ENCODE results near the gene LCN15.
"Not testable (repeated sequence)": the region's sequence is repeated elsewhere in the genome, so short reads cannot be mapped to it uniquely, and the experiment has no call there.

The LCN15 gene

DNA sequence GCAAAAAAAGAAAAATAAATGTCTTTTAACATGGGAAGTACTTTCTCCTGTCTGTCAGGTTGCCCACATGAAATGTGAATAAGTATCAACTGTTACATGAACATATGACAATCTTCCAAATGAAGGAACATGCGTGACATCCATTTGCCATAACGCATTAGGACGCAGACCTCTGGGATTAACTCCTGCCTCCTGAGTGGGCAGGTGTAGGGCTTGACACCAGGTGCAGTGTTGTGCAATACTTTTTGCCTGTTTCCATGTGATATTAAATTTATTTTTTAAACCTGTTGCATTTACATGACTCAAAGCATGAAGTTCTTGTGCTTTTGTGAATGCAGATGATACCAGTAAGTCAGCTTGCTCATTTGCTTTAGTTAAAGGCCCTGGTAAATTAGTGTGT, 18.1 kb upstream of the LCN15 start:
- no peak overlapping the region for H3K4me3 ChIP-seq (ENCODE audit: low read length)
- H3K36me3 ChIP-seq (ENCODE audit: control insufficient read depth, insufficient read depth, low read length) = no peaks in the 10 kb centered on the region
- H3K9ac ChIP-seq (ENCODE audit: low read length) = no peak overlapping the region
- H3K4me1 ChIP-seq (ENCODE audit: control insufficient read depth, insufficient read depth, low read length) = no peaks in the 10 kb centered on the region
- no peaks in the 10 kb centered on the region for H3K27me3 ChIP-seq (ENCODE audit: control insufficient read depth, insufficient read depth, low read length)
- no peaks in the 10 kb centered on the region for H3K9me3 ChIP-seq (ENCODE audit: control insufficient read depth, low read length)

DNA sequence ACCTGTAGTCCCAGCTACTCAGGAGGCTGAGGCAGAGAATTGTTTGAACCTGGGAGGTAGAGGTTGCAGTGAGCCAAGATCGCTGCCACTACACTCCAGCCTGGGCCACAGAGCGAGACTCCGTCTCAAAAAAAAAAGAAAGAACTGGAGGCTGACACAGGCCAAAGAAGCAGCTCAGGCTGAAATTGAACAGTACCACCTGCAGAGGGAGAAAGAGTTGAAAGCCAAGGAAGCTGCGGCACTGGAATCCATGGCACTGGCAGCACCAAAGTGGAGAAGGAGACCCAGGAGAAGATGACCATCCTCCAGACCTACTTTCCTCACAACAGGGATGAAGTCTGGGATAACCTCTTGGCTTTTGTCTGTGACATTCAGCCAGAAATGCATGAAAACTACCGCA, 15.5 kb upstream of the LCN15 start:
- no peak overlapping the region for H3K9ac ChIP-seq (ENCODE audit: low read length)
- H3K4me3 ChIP-seq (ENCODE audit: low read length) = no peak overlapping the region
- H3K36me3 ChIP-seq (ENCODE audit: control insufficient read depth, insufficient read depth, low read length) = no peaks in the 10 kb centered on the region
- no peaks in the 10 kb centered on the region for H3K27me3 ChIP-seq (ENCODE audit: control insufficient read depth, insufficient read depth, low read length)
- H3K4me1 ChIP-seq (ENCODE audit: control insufficient read depth, insufficient read depth, low read length) = no peaks in the 10 kb centered on the region
- H3K9me3 ChIP-seq (ENCODE audit: control insufficient read depth, low read length) = no peaks in the 10 kb centered on the region

DNA sequence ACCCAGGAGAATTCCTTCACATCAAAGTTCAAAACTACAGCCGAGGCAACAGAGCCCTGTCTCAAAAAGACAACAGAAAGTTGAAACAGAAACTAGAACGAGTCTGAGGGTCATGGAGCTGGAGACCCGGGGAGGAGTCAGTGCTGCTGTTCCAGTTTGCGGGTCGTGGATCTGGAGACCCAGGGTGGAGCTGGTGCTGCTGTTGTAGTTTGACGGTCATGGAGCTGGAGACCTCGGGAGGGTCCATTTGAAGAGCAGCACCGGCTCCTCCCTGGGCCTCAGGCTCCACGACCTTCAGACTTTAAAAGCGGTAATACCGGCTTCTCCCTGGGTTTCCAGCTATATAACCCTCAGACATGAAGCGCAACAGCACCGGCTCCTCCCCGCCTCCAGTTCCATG, 13.0 kb upstream of the LCN15 start:
- Histone ChIP-seq H3K4me3 (ENCODE audit: low read length) (no peak overlapping the region), H3K4me1 (ENCODE audit: control insufficient read depth, insufficient read depth, low read length) (no peaks in the 10 kb centered on the region), H3K9ac (ENCODE audit: low read length) (no peak overlapping the region), H3K36me3 (ENCODE audit: control insufficient read depth, insufficient read depth, low read length) (no peaks in the 10 kb centered on the region), H3K9me3 (ENCODE audit: control insufficient read depth, low read length) (no peaks in the 10 kb centered on the region), H3K27me3 (ENCODE audit: control insufficient read depth, insufficient read depth, low read length) (no peaks in the 10 kb centered on the region)

DNA sequence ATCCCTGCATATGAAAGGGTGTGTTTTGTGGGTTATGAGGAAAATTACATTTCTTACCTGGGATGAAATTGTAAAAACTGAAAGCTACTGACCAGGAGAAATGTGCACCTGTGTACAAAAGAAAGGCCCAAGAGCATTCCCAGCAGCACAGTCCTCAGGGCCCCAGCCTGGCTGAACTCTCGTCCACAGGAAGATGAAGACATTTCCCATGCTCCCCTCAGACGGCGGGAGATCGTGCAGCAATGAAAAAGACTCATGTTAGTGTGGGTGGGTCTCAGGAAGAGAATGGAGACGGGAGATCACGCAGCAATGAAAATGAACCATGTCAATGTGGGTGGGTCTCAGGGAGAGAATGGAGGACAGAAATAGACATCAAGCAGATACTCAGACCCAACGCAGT, 12.6 kb upstream of the LCN15 start:
- no peak overlapping the region for H3K9ac ChIP-seq (ENCODE audit: low read length)

DNA sequence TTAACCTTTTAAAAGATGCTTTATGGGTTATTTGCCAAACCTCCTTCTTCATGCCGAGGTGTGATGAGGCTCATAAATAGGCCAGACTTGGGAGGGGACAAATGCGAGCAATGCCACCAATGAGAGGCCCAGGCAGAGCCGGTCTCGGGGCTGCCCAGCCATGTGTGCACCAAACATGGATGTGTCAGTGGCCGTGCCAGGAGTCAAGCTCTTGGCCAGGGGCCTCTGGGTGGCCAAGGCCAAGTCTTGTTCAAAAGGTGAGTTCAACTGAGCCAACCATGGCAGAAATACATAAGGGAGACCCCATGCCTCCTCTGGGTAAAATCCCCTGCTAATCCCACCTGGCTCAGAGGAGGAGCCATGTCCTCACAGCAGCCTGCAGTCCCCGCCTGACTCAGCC, 10.9 kb upstream of the LCN15 start:
- Histone ChIP-seq H3K9ac (ENCODE audit: low read length) (no peak overlapping the region), H3K4me3 (ENCODE audit: low read length) (no peak overlapping the region), H3K4me1 (ENCODE audit: control insufficient read depth, insufficient read depth, low read length) (no peaks in the 10 kb centered on the region), H3K36me3 (ENCODE audit: control insufficient read depth, insufficient read depth, low read length) (no peaks in the 10 kb centered on the region), H3K27me3 (ENCODE audit: control insufficient read depth, insufficient read depth, low read length) (no peaks in the 10 kb centered on the region), H3K9me3 (ENCODE audit: control insufficient read depth, low read length) (no peaks in the 10 kb centered on the region)

More for the DNA sequence above, 12.6 kb upstream of the LCN15 start:
- Histone ChIP-seq H3K4me1 (ENCODE audit: control insufficient read depth, insufficient read depth, low read length) (no peaks in the 10 kb centered on the region), H3K9me3 (ENCODE audit: control insufficient read depth, low read length) (no peaks in the 10 kb centered on the region), H3K36me3 (ENCODE audit: control insufficient read depth, insufficient read depth, low read length) (no peaks in the 10 kb centered on the region), H3K4me3 (ENCODE audit: low read length) (no peak overlapping the region), H3K27me3 (ENCODE audit: control insufficient read depth, insufficient read depth, low read length) (no peaks in the 10 kb centered on the region)

DNA sequence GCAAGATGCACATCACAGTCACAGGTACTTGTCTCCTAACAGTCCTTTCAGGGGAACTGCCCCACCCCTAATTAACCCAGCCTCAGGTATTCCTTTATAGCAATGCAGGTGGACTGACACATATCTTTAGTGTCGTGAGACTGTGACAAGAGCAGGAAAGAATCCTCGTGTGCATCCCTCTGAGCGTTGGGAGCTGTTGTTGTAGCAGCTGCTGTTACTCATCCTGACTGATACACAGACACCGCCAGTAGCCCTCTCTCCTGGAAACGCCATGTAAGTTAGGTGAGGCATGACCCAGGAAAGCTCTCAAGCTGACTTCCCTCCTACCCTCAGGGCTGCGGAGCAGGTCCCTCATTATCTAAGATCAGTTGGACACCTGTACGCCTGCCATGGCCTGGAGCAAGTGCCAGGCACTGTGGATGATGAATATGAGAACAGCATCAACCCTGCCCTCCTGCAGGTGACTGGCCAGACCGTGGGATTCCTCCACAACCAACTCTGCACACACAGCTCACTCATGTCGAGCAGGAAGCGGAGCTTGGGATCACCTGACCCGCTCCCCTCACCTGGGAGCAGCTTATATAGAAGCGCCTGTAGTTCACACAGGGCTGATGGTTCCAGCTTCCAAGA, 10.2 kb upstream of the LCN15 start:
- no peak overlapping the region for H3K4me3 ChIP-seq (ENCODE audit: low read length)
- no peaks in the 10 kb centered on the region for H3K9me3 ChIP-seq (ENCODE audit: control insufficient read depth, low read length)
- H3K36me3 ChIP-seq (ENCODE audit: control insufficient read depth, insufficient read depth, low read length) = no peaks in the 10 kb centered on the region

DNA sequence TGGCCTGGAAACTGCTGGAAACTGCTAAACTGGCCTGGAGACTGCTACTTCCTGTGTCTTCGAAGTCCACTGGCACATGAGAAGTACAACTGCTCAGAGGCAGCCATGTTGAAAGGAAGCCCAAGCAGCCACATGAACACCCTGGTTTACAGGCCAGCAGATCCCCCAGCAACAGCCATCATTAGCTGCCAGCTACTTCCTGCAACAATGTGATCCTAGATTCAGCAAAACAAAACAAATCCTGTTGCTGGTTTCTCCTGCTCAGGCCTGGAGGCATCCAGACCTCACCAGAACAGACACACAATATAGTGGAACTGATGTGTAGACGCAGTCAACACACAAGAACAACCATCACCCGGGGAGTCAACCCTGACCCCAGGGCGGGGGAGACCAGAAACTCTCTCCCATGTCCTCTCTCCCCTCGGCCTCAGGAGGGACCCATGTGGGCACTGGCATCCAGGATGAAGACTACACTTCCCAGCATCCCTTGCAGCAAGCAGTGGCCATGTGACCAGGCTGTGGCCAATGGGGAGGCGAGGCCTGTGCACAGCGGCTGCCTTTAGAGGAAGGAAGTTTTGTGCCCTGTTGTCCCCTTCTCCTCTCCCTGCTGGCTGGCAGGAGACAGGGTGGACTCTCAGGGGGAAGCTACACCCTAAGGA, 9.2 kb upstream of the LCN15 start:
- no peaks in the 10 kb centered on the region for H3K27me3 ChIP-seq (ENCODE audit: control insufficient read depth, insufficient read depth, low read length)
- H3K4me3 ChIP-seq (ENCODE audit: low read length) = no peak overlapping the region
- peaks cover 3% of the 10 kb centered on the region for H3K4me1 ChIP-seq (ENCODE audit: control insufficient read depth, insufficient read depth, low read length)
- H3K9ac ChIP-seq (ENCODE audit: low read length) = no peak overlapping the region
- no peaks in the 10 kb centered on the region for H3K36me3 ChIP-seq (ENCODE audit: control insufficient read depth, insufficient read depth, low read length)
- no peaks in the 10 kb centered on the region for H3K9me3 ChIP-seq (ENCODE audit: control insufficient read depth, low read length)

More for the DNA sequence above, 10.2 kb upstream of the LCN15 start:
- no peak overlapping the region for H3K9ac ChIP-seq (ENCODE audit: low read length)
- H3K27me3 ChIP-seq (ENCODE audit: control insufficient read depth, insufficient read depth, low read length) = no peaks in the 10 kb centered on the region
- peaks cover 3% of the 10 kb centered on the region for H3K4me1 ChIP-seq (ENCODE audit: control insufficient read depth, insufficient read depth, low read length)

DNA sequence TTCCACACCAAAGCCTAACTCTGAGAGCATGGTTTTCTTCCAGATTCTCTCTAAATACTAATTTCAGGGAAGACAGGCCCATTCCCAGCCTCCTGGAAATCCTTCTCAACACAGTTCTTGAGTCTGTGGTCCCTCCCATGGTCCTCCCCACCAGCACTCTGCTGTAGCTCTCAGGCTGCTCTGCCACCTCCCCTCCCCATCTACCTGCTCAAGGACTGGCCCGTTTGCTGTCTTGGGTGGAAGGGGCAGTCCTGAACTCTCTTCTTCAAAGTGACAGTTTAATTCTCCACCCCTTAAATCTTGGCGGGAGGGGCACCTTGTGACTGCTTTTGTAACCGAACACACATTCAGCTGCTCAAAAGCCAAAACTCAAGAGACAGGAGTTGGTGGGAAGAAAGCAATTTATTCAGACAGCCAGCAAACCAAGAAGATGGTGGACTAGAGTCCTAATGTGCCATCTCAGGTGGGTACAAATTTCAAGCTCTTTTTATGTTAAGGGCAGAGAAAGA, 7.6 kb upstream of the LCN15 start:
- Histone ChIP-seq H3K4me1 (ENCODE audit: control insufficient read depth, insufficient read depth, low read length) (peaks cover 3% of the 10 kb centered on the region), H3K27me3 (ENCODE audit: control insufficient read depth, insufficient read depth, low read length) (peaks cover 6% of the 10 kb centered on the region), H3K9me3 (ENCODE audit: control insufficient read depth, low read length) (no peaks in the 10 kb centered on the region), H3K36me3 (ENCODE audit: control insufficient read depth, insufficient read depth, low read length) (no peaks in the 10 kb centered on the region), H3K4me3 (ENCODE audit: low read length) (no peak overlapping the region), H3K9ac (ENCODE audit: low read length) (no peak overlapping the region)

DNA sequence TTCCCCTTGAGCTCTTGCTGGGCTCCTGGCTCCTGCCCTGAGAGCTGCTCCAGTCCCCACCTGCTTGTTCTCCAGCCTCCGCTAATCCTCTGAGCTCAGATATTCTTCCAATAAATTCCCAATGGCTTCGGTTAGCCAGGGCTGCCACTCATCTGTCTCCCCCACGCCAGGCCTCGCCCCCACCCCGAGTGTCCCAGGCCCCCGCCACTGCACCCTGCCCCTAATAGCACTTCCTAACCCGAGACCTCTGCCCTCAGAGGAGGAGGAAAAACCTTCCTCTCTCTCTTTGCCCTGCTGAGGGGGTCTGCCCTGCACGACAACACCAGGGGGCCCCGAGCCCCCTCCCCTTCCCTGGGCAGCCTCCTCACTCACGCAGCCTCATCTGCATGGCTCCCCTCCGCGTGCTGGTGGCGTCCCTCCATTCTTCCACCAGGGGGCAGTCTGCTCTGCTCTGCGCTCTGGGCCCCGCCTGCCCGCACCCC, 5.4 kb upstream of the LCN15 start:
- Histone ChIP-seq H3K4me1 (ENCODE audit: control insufficient read depth, insufficient read depth, low read length) (peaks cover 3% of the 10 kb centered on the region), H3K4me3 (ENCODE audit: low read length) (no peak overlapping the region), H3K9me3 (ENCODE audit: control insufficient read depth, low read length) (no peaks in the 10 kb centered on the region), H3K36me3 (ENCODE audit: control insufficient read depth, insufficient read depth, low read length) (no peaks in the 10 kb centered on the region), H3K27me3 (ENCODE audit: control insufficient read depth, insufficient read depth, low read length) (peaks cover 9% of the 10 kb centered on the region), H3K9ac (ENCODE audit: low read length) (no peak overlapping the region)

DNA sequence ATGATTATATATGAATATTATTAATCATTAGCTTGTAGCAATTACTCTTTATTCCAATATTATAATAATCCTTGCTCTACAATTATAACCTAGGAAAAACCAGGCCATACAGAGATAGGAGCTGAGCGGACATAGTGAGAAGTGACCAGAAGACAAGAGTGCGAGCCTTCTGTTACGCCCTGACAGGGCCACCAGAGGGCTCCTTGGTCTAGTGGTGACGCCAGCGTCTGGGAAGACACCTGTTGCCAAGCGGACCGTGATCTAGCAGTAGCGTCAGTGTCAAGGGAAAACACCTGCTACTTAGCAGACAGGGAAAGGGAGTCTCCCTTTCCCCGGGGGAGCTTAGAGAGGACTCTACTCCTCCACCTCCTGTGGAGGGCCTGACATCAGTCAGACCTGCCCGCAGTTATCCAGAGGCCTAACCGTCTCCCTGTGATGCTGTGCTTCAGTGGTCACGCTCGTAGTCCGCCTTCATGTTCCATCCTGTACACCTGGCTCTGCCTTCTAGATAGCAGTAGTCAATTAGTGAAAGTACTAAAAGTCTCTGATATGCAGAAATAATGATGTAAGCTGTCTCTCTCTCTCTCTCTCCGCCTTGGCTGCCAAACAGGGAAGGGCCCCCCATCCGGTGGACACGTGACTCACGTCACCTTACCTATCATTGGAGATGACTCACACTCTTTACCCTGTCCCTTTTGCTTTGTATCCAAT, 2.2 kb upstream of the LCN15 start:
- H3K4me3 ChIP-seq (ENCODE audit: low read length); H3K9ac ChIP-seq (ENCODE audit: low read length); H3K36me3 ChIP-seq (ENCODE audit: control insufficient read depth, insufficient read depth, low read length); H3K4me1 ChIP-seq (ENCODE audit: control insufficient read depth, insufficient read depth, low read length); H3K9me3 ChIP-seq (ENCODE audit: control insufficient read depth, low read length): not testable (repeated sequence)
- peaks cover 23% of the 10 kb centered on the region for H3K27me3 ChIP-seq (ENCODE audit: control insufficient read depth, insufficient read depth, low read length)

DNA sequence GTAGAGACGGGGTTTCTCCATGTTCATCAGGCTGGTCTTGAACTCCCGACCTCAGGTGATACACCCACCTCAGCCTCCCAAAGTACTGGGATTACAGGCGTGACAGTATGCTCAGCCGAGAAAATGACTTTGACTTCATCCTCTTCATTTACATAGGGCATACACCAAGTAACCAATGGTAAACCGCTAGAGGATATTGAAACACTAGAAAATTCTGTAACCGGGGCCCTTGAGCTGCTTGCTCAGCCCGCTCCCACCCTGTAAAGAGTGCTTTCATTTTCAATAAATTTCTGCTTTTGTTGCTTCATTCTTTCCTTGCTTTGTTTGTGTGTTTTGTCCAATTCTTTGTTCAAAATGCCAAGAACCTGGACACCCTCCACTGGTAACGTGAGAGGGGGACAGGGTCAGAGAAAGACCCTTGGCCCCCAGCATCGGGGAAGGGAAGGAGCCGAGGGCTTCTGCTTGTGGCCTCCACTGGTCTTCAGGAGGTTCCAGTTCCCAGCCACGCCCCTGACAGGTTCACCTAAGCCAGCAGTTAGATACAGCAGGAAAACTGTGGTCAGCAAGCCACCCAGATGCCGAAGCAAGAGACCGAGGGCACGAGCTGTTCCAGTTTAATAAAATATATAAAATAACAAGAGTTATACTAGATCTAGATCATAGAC, 1.6 kb upstream of the LCN15 start:
- not testable (repeated sequence) for H3K4me1 ChIP-seq (ENCODE audit: control insufficient read depth, insufficient read depth, low read length); H3K9me3 ChIP-seq (ENCODE audit: control insufficient read depth, low read length); H3K9ac ChIP-seq (ENCODE audit: low read length); H3K36me3 ChIP-seq (ENCODE audit: control insufficient read depth, insufficient read depth, low read length); H3K4me3 ChIP-seq (ENCODE audit: low read length)
- peaks cover 23% of the 10 kb centered on the region for H3K27me3 ChIP-seq (ENCODE audit: control insufficient read depth, insufficient read depth, low read length)

DNA sequence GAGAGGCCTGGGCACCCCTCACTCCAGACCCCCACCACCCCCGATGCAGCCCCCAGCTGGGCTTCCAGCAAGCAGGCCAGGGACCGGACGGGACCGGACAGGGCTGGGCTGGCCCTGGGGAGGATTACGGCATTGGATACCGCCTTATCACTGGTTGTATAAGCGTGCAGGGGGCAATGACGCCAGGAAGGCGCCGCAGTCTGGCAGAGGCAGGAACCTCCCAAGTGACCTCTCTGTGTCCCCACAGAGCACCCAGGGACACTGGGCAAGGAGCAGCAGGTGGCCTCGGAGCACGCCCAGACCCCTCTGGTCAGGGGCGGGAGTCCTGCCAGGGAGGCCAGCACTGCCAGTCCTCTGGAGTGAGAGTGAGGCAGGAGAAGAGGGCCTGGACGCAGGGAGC, 723 bp upstream of the LCN15 start:
- Histone ChIP-seq H3K27me3 (ENCODE audit: control insufficient read depth, insufficient read depth, low read length) (peaks cover 23% of the 10 kb centered on the region), H3K9me3 (ENCODE audit: control insufficient read depth, low read length) (no peaks in the 10 kb centered on the region), H3K9ac (ENCODE audit: low read length) (no peak overlapping the region), H3K4me1 (ENCODE audit: control insufficient read depth, insufficient read depth, low read length) (peaks cover 3% of the 10 kb centered on the region), H3K4me3 (ENCODE audit: low read length) (no peak overlapping the region), H3K36me3 (ENCODE audit: control insufficient read depth, insufficient read depth, low read length) (no peaks in the 10 kb centered on the region)
